Myocyte (in vitro differentiated cells): ENCODE measurements around the gene DOCK7. TPM values are rescaled to one million over a fixed set of nuclear protein-coding genes. Genes with fewer than 3 reads are reported as not detected.

Experiments
- DNase-seq: peaks from one replicate; pipeline ENCODE4 v3.0.0-alpha.2; 2012; ENCODE audit warnings: low read depth
- total RNA-seq: library from RNA; depleted of rRNA; stranded (reverse); fragments of >200 nt; gene quantifications from 2 replicates; pipeline ENCODE4 v1.2.3, GENCODE V29; 2014

DOCK7 gene
- total RNA-seq, 1 donor from 2014 or later: 33.0 TPM

- DNase-seq: no peak
These were observed 237.9 kb downstream of the DOCK7 start for GRCh38 chr1:62450301-62450700.

GRCh38 chr1:62448221-62448933, 239.8 kb downstream of the DOCK7 start:
- DNase-seq: no peak

- DNase-seq: no peak
These were observed 243.5 kb downstream of the DOCK7 start for GRCh38 chr1:62444701-62445100.

GRCh38 chr1:62439652-62440371, 248.4 kb downstream of the DOCK7 start:
- DNase-seq: no peak

- no peak for DNase-seq
These were observed 250.0 kb downstream of the DOCK7 start for GRCh38 chr1:62438163-62438562.

- peak; percentile 32 for DNase-seq
These were observed 250.8 kb downstream of the DOCK7 start for GRCh38 chr1:62437273-62437940.

- peak; percentile 100 for DNase-seq
These were observed 251.5 kb downstream of the DOCK7 start, which contains the start of gene USP1 for GRCh38 chr1:62436466-62437272. Gene USP1 (plus strand): TSS chr1:62437049. CDS start chr1:62439868, 2,819 bp downstream.

GRCh38 chr1:62436039-62436465, 252.1 kb downstream of the DOCK7 start:
- no peak for DNase-seq

- DNase-seq: no peak
These were observed 252.8 kb downstream of the DOCK7 start for GRCh38 chr1:62435231-62436038.

GRCh38 chr1:62434618-62435001, 253.6 kb downstream of the DOCK7 start:
- no peak for DNase-seq

GRCh38 chr1:62433861-62434617, 254.1 kb downstream of the DOCK7 start:
- DNase-seq: no peak

- peak; percentile 41 for DNase-seq
These were observed 258.6 kb downstream of the DOCK7 start for GRCh38 chr1:62429581-62429980.

GRCh38 chr1:62428351-62428750, 259.8 kb downstream of the DOCK7 start:
- no peak for DNase-seq

- DNase-seq: no peak
These were observed 261.4 kb downstream of the DOCK7 start for GRCh38 chr1:62426794-62427193.

- DNase-seq: no peak
These were observed 261.9 kb downstream of the DOCK7 start for GRCh38 chr1:62426237-62426636.

- no peak for DNase-seq
These were observed 263.1 kb downstream of the DOCK7 start for GRCh38 chr1:62425041-62425440.

GRCh38 chr1:62424411-62424810, 263.8 kb downstream of the DOCK7 start:
- no peak for DNase-seq

- DNase-seq: no peak
These were observed 264.5 kb downstream of the DOCK7 start for GRCh38 chr1:62423580-62424242.

GRCh38 chr1:62420214-62420613, 268.0 kb downstream of the DOCK7 start:
- DNase-seq: no peak
